Measurements from ENCODE around the gene BAD. TPM values are rescaled to one million over a fixed set of nuclear protein-coding genes. Genes with fewer than 3 reads are reported as not detected.

BAD gene
- total RNA-seq, 1 donor from 2014 or later: 19.0 TPM

GRCh38 chr11:64225608-64226506, 58.6 kb downstream of the BAD start, which contains the start of the genes NUDT22 and TRPT1:
Gene NUDT22 (plus strand): TSS chr11:64226274. CDS start chr11:64226653, 379 bp downstream.
Gene TRPT1 (minus strand): TSS chr11:64226186. CDS start chr11:64225860, 326 bp downstream.
- Mint-ChIP-seq H3K36me3 (no peaks in the 10 kb centered on the region), H3K27ac (no peak within 1 kb of the TSS), H3K4me1 (peaks cover 27% of the 10 kb centered on the region), H3K27me3 (ENCODE audit: insufficient read depth, low read depth) (peaks cover 5% of the 10 kb centered on the region), H3K4me3 (peak within 1 kb of the TSS; percentile 91), H3K9me3 (no peaks in the 10 kb centered on the region)
- Histone ChIP-seq H4K20me1 (ENCODE audit: low read depth) (no peaks in the 10 kb centered on the region), H3K9ac (peak within 1 kb of the TSS; percentile 31), H2AFZ (replicated peaks) (peak within 1 kb of the TSS; percentile 2), H3K36me3 (no peaks in the 10 kb centered on the region), H3K4me1 (peaks cover 16% of the 10 kb centered on the region), H3F3A (ENCODE audit: low read depth) (peaks cover 25% of the 10 kb centered on the region), H3K4me3 (peak within 1 kb of the TSS; percentile 62), H3K9me3 (ENCODE audit: low read depth) (no peaks in the 10 kb centered on the region), H3K79me2 (ENCODE audit: low read depth) (no peaks in the 10 kb centered on the region), H3K27ac (no peak within 1 kb of the TSS), H3K4me2 (peak within 1 kb of the TSS; percentile 89), H3K27me3 (peaks cover 2% of the 10 kb centered on the region)
- TF ChIP-seq EZH2 (IDR thresholded peaks at IDR 0.05) (no peak), CTCF (IDR thresholded peaks at IDR 0.05) (no peak), EZH2phosphoT487 (IDR thresholded peaks at IDR 0.05) (no peak)
- DNase-seq (ENCODE audit: low spot score): peak; percentile 94

GRCh38 chr11:64224891-64225607, 59.4 kb downstream of the BAD start:
- Histone ChIP-seq H3F3A (ENCODE audit: low read depth) (peaks cover 19% of the 10 kb centered on the region), H3K4me3 (peak overlapping the region; percentile 62), H3K4me2 (peak overlapping the region; percentile 89), H3K9me3 (ENCODE audit: low read depth) (no peaks in the 10 kb centered on the region), H3K9ac (no peak overlapping the region), H2AFZ (replicated peaks) (no peak overlapping the region), H3K36me3 (no peaks in the 10 kb centered on the region), H3K79me2 (ENCODE audit: low read depth) (no peaks in the 10 kb centered on the region), H3K27me3 (no peaks in the 10 kb centered on the region), H3K4me1 (peaks cover 16% of the 10 kb centered on the region), H3K27ac (no peak overlapping the region), H4K20me1 (ENCODE audit: low read depth) (no peaks in the 10 kb centered on the region)
- Mint-ChIP-seq H3K27ac (no peak overlapping the region), H3K4me3 (peak overlapping the region; percentile 91), H3K27me3 (ENCODE audit: insufficient read depth, low read depth) (peaks cover 5% of the 10 kb centered on the region), H3K9me3 (no peaks in the 10 kb centered on the region), H3K36me3 (no peaks in the 10 kb centered on the region), H3K4me1 (peaks cover 26% of the 10 kb centered on the region)
- peak; percentile 51 for DNase-seq (ENCODE audit: low spot score)
- no peak for TF ChIP-seq CTCF (IDR thresholded peaks at IDR 0.05)
- TF ChIP-seq EZH2phosphoT487 (IDR thresholded peaks at IDR 0.05): no peak

GRCh38 chr11:64224151-64224890, 60.1 kb downstream of the BAD start:
- Histone ChIP-seq H3K4me3 (no peak overlapping the region), H3F3A (ENCODE audit: low read depth) (peaks cover 12% of the 10 kb centered on the region), H2AFZ (replicated peaks) (no peak overlapping the region), H3K9me3 (ENCODE audit: low read depth) (no peaks in the 10 kb centered on the region), H3K4me1 (peaks cover 12% of the 10 kb centered on the region), H3K4me2 (no peak overlapping the region), H3K9ac (no peak overlapping the region), H4K20me1 (ENCODE audit: low read depth) (no peaks in the 10 kb centered on the region), H3K27ac (no peak overlapping the region), H3K79me2 (ENCODE audit: low read depth) (no peaks in the 10 kb centered on the region), H3K36me3 (no peaks in the 10 kb centered on the region), H3K27me3 (no peaks in the 10 kb centered on the region)
- Mint-ChIP-seq H3K4me3 (peak overlapping the region; percentile 91), H3K36me3 (no peaks in the 10 kb centered on the region), H3K27me3 (ENCODE audit: insufficient read depth, low read depth) (peaks cover 2% of the 10 kb centered on the region), H3K27ac (no peak overlapping the region), H3K9me3 (no peaks in the 10 kb centered on the region), H3K4me1 (peaks cover 19% of the 10 kb centered on the region)
- no peak for DNase-seq (ENCODE audit: low spot score)
- TF ChIP-seq CTCF (IDR thresholded peaks at IDR 0.05) (no peak), EZH2 (IDR thresholded peaks at IDR 0.05) (no peak), EZH2phosphoT487 (IDR thresholded peaks at IDR 0.05) (no peak)
